Endothelial cell (in vitro differentiated cells): ENCODE data around the gene NXPH2. TPM values are rescaled to one million over a fixed set of nuclear protein-coding genes. Genes with fewer than 3 reads are reported as not detected.
"Not testable (repeated sequence)": the region's sequence is repeated elsewhere in the genome, so short reads cannot be mapped to it uniquely, and the experiment has no call there.

Source experiments
- DNase-seq: peaks from one replicate; pipeline ENCODE4 v3.0.0; 2021; ENCODE audit warnings: low spot score
- H3K27ac Mint-ChIP-seq: one replicate; pipeline ENCODE4 v1.8.0; 2021; ENCODE audit warnings: mixed read lengths, inconsistent platforms; ENCODE audit not compliant: unreplicated experiment
- H3K27me3 Mint-ChIP-seq: one replicate; pipeline ENCODE4 v1.8.0; 2021; ENCODE audit warnings: mild to moderate bottlenecking, moderate library complexity, mixed read lengths, inconsistent platforms; ENCODE audit not compliant: unreplicated experiment
- H3K36me3 Mint-ChIP-seq: one replicate; pipeline ENCODE4 v1.8.0; 2021; ENCODE audit warnings: mild to moderate bottlenecking, low read depth, mixed read lengths, inconsistent platforms; ENCODE audit not compliant: unreplicated experiment
- H3K4me1 Mint-ChIP-seq: one replicate; pipeline ENCODE4 v1.8.0; 2021; ENCODE audit warnings: mild to moderate bottlenecking, mixed read lengths, inconsistent platforms; ENCODE audit not compliant: unreplicated experiment
- H3K4me3 Mint-ChIP-seq: one replicate; pipeline ENCODE4 v1.8.0; 2021; ENCODE audit warnings: mild to moderate bottlenecking, mixed read lengths, inconsistent platforms; ENCODE audit not compliant: unreplicated experiment
- H3K9me3 Mint-ChIP-seq: one replicate; pipeline ENCODE4 v1.8.0; 2021; ENCODE audit warnings: mixed read lengths, inconsistent platforms; ENCODE audit not compliant: unreplicated experiment
- CTCF ChIP-seq: fragments of 200-600 bp; sonication (generic); IDR thresholded peaks from one replicate; pipeline ENCODE4 v1.5.0; 2021; ENCODE audit warnings: antibody characterized with exemption; ENCODE audit not compliant: unreplicated experiment
- total RNA-seq: library from RNA; stranded (reverse); fragmentation: NEBNext Ultra II Directional; extraction: Animal tissue kit (Norgen Biotek cat#: 25700); gene quantifications from one replicate; pipeline ENCODE4 v1.2.1, GENCODE V29; 2021; ENCODE audit not compliant: unreplicated experiment

The NXPH2 gene
- total RNA-seq, 1 donor from 2014 or later, result 3.4 TPM

DNA sequence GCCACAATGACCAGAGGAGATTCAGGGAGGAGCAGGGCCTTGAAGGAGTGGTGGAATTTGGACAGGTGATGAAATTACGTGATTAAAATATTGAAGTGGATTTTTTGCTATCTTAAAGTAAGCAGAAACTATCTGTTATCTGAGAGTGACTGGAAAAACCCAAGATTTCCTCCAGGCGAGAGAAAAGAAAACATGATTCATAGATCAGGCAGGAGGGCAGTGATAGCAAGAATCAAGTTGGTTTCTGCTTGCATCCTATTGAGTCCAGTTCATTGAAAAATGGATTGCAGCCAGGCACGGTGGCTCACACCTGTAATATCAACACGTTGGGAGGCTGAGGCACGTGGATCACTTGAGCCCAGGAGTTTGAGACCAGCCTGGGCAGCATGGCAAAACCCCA lies 127.8 kb downstream of the NXPH2 start:
- no peak for DNase-seq
- TF ChIP-seq CTCF, result no peak
- Mint-ChIP-seq H3K27ac (no peak overlapping the region), H3K27me3 (peaks cover 6% of the 10 kb centered on the region), H3K9me3 (no peaks in the 10 kb centered on the region), H3K36me3 (no peaks in the 10 kb centered on the region), H3K4me1 (peaks cover 9% of the 10 kb centered on the region), H3K4me3 (no peak overlapping the region)

- no peak for DNase-seq
- Mint-ChIP-seq H3K27ac (no peak overlapping the region), H3K9me3 (no peaks in the 10 kb centered on the region), H3K4me1 (peaks cover 5% of the 10 kb centered on the region), H3K36me3 (no peaks in the 10 kb centered on the region), H3K4me3 (no peak overlapping the region), H3K27me3 (peaks cover 5% of the 10 kb centered on the region)
- no peak for TF ChIP-seq CTCF
Measured at GRCh38 chr2:138649571-138649970, 130.6 kb downstream of the NXPH2 start.

DNA sequence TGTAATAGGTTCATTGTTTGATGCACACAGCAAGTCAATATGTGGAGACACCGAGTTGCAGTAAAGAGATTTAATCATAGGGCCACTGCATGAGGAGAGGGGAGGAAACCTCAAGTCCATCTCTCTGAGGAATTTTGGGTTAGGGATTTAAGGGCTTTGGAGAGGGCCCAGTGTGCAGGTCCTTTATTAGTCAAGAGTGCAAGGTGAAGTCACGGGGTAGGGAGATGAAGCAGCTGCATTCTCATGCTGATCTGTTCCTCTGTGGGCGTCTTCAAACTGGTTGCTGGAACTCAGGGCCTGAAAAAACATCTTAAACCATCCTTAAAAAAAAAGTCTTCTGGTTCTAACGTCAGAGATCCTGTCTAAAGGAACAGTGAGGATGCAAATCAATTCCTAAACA lies 131.6 kb downstream of the NXPH2 start:
- peaks cover 5% of the 10 kb centered on the region for H3K27me3 Mint-ChIP-seq
- no peaks in the 10 kb centered on the region for H3K9me3 Mint-ChIP-seq
- H3K36me3 Mint-ChIP-seq, result no peaks in the 10 kb centered on the region
- H3K4me1 Mint-ChIP-seq, result peaks cover 5% of the 10 kb centered on the region
- DNase-seq, result no peak
- no peak overlapping the region for H3K27ac Mint-ChIP-seq
- no peak for TF ChIP-seq CTCF
- no peak overlapping the region for H3K4me3 Mint-ChIP-seq

DNA sequence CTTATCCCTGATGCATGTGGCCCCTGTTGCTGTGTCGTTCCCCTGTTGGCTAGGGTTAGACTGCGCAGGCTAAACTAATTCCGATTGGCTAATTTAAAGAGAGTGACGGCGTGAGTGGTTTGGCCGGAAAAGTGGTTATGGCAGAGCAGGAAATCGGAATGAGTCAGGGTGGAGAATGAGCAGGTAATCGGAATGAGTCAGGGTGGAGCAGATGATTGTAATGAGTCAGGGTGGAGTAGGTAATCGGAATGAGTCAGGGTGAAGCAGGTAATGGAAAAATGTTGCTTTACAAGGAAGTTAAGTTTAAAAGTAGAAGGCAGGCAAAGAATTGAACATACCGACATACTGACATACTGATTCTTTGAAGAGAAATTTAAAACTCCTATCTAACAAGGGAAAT lies 135.4 kb downstream of the NXPH2 start:
- not testable (repeated sequence) for DNase-seq, H3K9me3 Mint-ChIP-seq, H3K36me3 Mint-ChIP-seq, H3K4me1 Mint-ChIP-seq, H3K4me3 Mint-ChIP-seq, H3K27ac Mint-ChIP-seq, H3K27me3 Mint-ChIP-seq

DNA sequence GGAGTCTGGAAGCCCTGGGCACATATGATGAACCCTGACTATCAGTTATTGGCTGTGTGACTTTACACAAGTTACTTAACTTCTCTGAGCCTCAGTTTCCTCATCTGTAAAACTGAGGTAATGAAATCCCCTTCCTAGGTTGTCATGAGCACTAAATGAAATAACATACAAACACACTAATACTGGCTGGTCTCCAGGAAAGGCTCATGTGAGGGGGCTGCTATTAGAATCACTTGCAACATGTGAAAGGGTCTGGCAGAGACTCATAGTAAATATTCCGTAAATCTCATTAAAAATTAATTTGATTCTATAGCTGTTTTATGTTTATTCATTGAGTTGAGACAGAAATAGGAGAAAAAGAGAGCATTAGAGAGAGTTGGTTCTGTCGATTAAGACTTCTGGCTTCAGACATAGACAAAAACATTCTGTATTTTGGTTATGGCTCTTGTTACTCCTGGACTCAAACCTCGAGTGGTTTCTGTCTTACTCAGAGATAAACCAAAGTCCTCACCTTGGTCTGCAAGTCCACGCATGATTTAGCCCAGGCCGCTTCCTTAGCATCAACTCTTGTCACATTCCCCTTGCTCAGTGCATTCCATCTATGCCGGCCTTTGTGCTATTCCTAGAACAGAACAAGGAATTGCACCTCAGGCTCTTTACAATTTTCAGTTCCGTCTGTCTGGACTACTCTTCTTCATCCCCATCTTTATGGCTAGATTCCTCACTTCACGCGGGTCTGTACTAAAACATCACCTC lies 139.1 kb downstream of the NXPH2 start:
- TF ChIP-seq CTCF, result no peak
- no peak overlapping the region for H3K27ac Mint-ChIP-seq
- H3K4me1 Mint-ChIP-seq, result no peaks in the 10 kb centered on the region
- H3K36me3 Mint-ChIP-seq, result no peaks in the 10 kb centered on the region
- H3K4me3 Mint-ChIP-seq, result no peak overlapping the region
- H3K27me3 Mint-ChIP-seq, result no peaks in the 10 kb centered on the region
- DNase-seq, result no peak
- H3K9me3 Mint-ChIP-seq, result no peaks in the 10 kb centered on the region
